MCF 10A (cell line): ENCODE results near the gene EBP. TPM values are rescaled to one million over a fixed set of nuclear protein-coding genes. Genes with fewer than 3 reads are reported as not detected.

Experiments
- BruUV-seq: library from RNA; stranded (reverse); fragments of 400-500 nt; replicated peaks from 2 replicates; lab custom pipeline; 2021; lab: Mats Ljungman, UMichigan
- CTCF ChIA-PET: fragments of 300-600 bp; sonication (Branson Sonifier 250); formaldehyde crosslinking; extraction: SDS; loops from one replicate; lab custom pipeline; 2021; ENCODE audit warnings: antibody characterized with exemption, inconsistent platforms; lab: Yijun Ruan, JAX
- POLR2A ChIA-PET: fragments of 300-600, 350-650 bp; sonication (Branson Sonifier 250); formaldehyde crosslinking; extraction: SDS; loops from one replicate; lab custom pipeline; 2020; ENCODE audit warnings: antibody characterized with exemption, inconsistent platforms; lab: Yijun Ruan, JAX
- DNase-seq: peaks from one replicate; pipeline ENCODE4 v3.0.0-alpha.2; 2018; ENCODE audit not compliant: unreplicated experiment
- H3K27ac Mint-ChIP-seq: one replicate; pipeline ENCODE4 v1.8.0; 2022; ENCODE audit warnings: mild to moderate bottlenecking, low read depth, mixed read lengths; ENCODE audit not compliant: unreplicated experiment
- H3K27me3 Mint-ChIP-seq: one replicate; pipeline ENCODE4 v1.8.0; 2022; ENCODE audit warnings: mixed read lengths; ENCODE audit not compliant: insufficient read depth, unreplicated experiment
- H3K36me3 Mint-ChIP-seq: one replicate; pipeline ENCODE4 v1.8.0; 2022; ENCODE audit warnings: mild to moderate bottlenecking, moderate library complexity, mixed read lengths; ENCODE audit not compliant: insufficient read depth, unreplicated experiment
- H3K4me1 Mint-ChIP-seq: one replicate; pipeline ENCODE4 v1.8.0; 2022; ENCODE audit warnings: mixed read lengths; ENCODE audit not compliant: insufficient read depth, unreplicated experiment
- H3K4me3 Mint-ChIP-seq: one replicate; pipeline ENCODE4 v1.8.0; 2022; ENCODE audit warnings: mild to moderate bottlenecking, moderate library complexity, mixed read lengths; ENCODE audit not compliant: unreplicated experiment
- H3K9me3 Mint-ChIP-seq: one replicate; pipeline ENCODE4 v1.8.0; 2022; ENCODE audit warnings: mixed read lengths; ENCODE audit not compliant: unreplicated experiment
- intact Hi-C: fragments of 100-400 bp; cut with micrococcal nuclease; formaldehyde crosslinking; loops from 2 replicates; pipeline ENCODE4 v1.14.1; 2022
- total RNA-seq: library from RNA; stranded (reverse); gene quantifications from 2 replicates; pipeline ENCODE4 v1.2.3, GENCODE V29; 2022
- TF ChIP-seq, protein P1 (sequence below): fragments of 200-600 bp; IDR thresholded peaks from one replicate; pipeline ENCODE4 v1.8.0; 2022; ENCODE audit warnings: antibody characterized with exemption, mild to moderate bottlenecking; ENCODE audit not compliant: unreplicated experiment

EBP gene
- total RNA-seq, 1 experiment from 2014 or later, result 102 TPM

- no TSS peak for BruUV-seq
- POLR2A ChIA-PET, result interaction anchor here (0.8 to 0.9 kb wide), 2 partner anchors 12 to 13 kb away, joined by 3 read pairs; no protein-coding TSS in a partner anchor
- Mint-ChIP-seq H3K36me3 (peaks cover 51% of the 10 kb centered on the region), H3K27ac (peak overlapping the region; percentile 100), H3K27me3 (no peaks in the 10 kb centered on the region), H3K4me1 (peaks cover 6% of the 10 kb centered on the region), H3K9me3 (no peaks in the 10 kb centered on the region), H3K4me3 (peak overlapping the region; percentile 77)
- TF ChIP-seq, protein P1, sequence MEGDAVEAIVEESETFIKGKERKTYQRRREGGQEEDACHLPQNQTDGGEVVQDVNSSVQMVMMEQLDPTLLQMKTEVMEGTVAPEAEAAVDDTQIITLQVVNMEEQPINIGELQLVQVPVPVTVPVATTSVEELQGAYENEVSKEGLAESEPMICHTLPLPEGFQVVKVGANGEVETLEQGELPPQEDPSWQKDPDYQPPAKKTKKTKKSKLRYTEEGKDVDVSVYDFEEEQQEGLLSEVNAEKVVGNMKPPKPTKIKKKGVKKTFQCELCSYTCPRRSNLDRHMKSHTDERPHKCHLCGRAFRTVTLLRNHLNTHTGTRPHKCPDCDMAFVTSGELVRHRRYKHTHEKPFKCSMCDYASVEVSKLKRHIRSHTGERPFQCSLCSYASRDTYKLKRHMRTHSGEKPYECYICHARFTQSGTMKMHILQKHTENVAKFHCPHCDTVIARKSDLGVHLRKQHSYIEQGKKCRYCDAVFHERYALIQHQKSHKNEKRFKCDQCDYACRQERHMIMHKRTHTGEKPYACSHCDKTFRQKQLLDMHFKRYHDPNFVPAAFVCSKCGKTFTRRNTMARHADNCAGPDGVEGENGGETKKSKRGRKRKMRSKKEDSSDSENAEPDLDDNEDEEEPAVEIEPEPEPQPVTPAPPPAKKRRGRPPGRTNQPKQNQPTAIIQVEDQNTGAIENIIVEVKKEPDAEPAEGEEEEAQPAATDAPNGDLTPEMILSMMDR, result no peak
- intact Hi-C loops, result no loop called here
- no peak for DNase-seq
- CTCF ChIA-PET, result no interaction called here
Measured at GRCh38 chrX:48576108-48576507, 54.5 kb downstream of the EBP start.

Other genes with a start within 250 kb of the EBP start
- not detected in 2 replicates for gene SSX3, start 165.1 kb upstream of the EBP start, total RNA-seq
- not detected in 2 replicates for gene SSX4, start 138.3 kb upstream of the EBP start, total RNA-seq
- gene SSX4B, start 109.8 kb upstream of the EBP start, total RNA-seq, result not detected in 2 replicates
- gene SLC38A5, start 51.5 kb upstream of the EBP start, total RNA-seq, result 1.4 and 2.6 TPM in 2 replicates
- 92.5 and 107 TPM in 2 replicates for gene FTSJ1, start 45.6 kb upstream of the EBP start, total RNA-seq
- gene PORCN, start 12.8 kb upstream of the EBP start, total RNA-seq, result 29.2 and 39.0 TPM in 2 replicates
- 14.4 and 18.2 TPM in 2 replicates for gene TBC1D25, start 17.9 kb downstream of the EBP start, total RNA-seq
- gene RBM3, start 52.7 kb downstream of the EBP start, total RNA-seq, result 318 and 354 TPM in 2 replicates
- gene WDR13, start 75.7 kb downstream of the EBP start, total RNA-seq, result 134 and 138 TPM in 2 replicates
- gene WAS, start 162.0 kb downstream of the EBP start, total RNA-seq, result 0.37 and 0.96 TPM in 2 replicates
- 6.6 and 8.7 TPM in 2 replicates for gene SUV39H1, start 174.9 kb downstream of the EBP start, total RNA-seq
- not detected in 2 replicates for gene GLOD5, start 239.9 kb downstream of the EBP start, total RNA-seq